ENCODE data around the gene TEF. TPM values are rescaled to one million over a fixed set of nuclear protein-coding genes. Genes with fewer than 3 reads are reported as not detected.
A peak's percentile ranks its signal among the peaks of the same experiment; 100 is the strongest.

TEF gene, protein sequence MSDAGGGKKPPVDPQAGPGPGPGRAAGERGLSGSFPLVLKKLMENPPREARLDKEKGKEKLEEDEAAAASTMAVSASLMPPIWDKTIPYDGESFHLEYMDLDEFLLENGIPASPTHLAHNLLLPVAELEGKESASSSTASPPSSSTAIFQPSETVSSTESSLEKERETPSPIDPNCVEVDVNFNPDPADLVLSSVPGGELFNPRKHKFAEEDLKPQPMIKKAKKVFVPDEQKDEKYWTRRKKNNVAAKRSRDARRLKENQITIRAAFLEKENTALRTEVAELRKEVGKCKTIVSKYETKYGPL
- total RNA-seq, result 26.3 TPM

DNA sequence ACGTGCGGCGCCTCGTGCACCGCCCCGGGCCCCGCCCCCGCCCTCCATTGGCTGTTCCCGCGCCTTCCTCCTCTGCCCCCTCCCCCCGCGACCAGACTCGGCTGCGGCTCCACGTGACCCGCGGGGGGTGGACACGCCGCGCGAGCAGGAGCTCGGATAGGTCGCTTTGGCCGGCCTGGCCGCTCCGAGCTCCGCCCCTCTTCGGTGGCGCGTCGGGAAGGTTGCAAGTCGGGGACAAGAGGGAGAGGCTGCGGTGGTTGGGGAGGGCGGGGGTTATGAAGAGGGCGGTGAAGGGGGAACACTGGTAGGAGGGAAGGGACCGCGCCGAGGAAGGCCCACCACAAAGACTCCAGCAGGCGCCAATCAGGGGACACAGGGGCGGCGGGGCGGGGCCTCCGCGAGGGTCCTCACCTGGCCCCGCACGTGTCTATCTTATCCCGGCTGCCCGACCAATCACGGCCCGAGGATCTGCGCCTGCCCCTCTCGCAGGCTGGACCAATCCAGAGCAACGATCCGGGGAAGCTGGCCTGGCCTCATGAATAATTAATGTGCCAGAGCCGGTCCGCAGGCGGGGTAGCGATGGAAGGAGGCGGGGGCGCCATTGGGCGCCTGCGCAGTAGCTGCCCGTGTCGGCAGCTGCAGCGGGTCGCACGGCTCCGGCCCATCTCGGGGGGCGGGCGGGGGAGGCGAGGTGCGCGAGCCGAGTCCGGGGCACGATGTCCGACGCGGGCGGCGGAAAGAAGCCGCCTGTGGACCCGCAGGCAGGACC lies at the start of gene TEF:
Gene TEF, plus strand, starts transcription at position 614 of the 769 bp plus-strand sequence. Its CDS starts 103 bp downstream, at position 717.
- peak; percentile 99 for DNase-seq (ENCODE audit: low spot score)
- ATAC-seq, result peak; percentile 73

DNA sequence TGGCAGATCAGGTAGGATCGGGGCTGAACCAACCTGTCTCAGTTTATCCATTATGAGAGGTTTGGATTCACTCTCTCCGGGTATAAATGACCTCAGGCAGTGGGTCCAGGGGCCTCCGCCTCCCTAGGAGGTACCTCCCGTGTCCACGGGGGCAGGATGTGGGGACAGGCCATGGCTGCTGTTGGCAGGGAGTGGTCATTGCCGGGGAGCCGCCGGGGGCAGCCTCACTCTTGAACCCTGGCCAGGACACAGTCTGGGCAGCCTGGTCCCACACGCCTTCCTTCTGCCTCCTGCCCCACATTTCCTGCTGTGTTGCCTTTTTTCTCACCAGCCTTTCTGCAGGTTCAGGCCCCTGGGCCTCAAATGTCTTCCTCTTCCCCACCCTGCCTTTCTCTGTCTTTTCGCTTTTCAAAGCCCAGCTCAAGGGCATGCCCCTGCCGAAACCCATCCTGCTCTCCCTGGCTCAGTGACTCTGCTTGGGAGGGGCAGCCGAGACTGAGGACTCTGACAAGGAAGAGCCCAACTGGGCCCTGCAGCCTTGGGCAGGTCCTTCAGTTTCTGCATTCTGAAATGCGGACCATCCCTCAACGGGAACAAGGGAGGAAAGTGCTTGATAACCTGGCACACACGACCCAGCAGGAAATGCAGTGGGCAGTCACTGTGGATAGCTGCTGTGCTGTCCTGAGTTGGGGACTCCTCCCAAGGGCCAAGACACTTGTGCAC lies 49.4 kb upstream of the TEF start:
- DNase-seq (ENCODE audit: low spot score) (no peak), ATAC-seq (no peak)

DNA sequence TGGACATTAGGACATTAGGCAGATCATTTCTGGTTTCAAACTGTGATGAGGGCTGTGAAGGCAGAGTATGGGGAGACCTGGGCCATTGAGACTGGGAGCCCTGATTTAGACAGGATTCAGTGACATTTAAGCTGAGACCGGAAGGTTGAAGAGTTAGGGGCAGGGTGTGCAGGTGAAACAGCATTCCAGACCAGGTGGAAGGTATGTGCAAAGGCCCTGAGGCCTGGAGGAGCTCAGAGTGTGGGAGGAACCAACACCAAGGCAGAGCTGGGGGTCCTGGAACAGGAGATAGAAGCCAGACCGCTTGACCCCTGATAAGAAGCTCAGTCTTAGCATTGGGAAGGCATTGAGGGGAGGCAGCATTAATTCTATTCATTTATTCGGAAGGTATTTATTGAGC lies 47.9 kb upstream of the TEF start:
- DNase-seq (ENCODE audit: low spot score) (no peak), ATAC-seq (peak; percentile 3)

DNA sequence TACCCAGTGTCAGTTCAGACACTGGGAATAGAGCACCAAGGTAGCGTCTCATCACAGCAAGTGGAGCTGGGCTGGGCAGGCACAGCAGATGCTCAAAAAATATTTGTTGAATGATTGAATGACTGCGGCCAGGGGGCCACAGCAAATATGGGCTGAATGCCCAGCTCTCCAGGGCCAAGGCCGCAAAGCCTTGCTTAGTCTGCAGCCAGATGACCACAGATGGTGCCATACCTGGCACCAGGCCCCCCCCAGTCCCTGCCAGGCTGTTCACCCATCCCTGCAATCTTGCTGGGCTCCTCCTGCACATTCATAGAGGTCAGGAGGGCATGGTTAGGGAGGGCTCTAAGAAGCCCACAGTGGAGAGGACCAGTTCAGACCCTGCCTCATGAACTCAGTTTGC lies 47.5 kb upstream of the TEF start:
- DNase-seq (ENCODE audit: low spot score) (peak; percentile 94), ATAC-seq (peak; percentile 90)

DNA sequence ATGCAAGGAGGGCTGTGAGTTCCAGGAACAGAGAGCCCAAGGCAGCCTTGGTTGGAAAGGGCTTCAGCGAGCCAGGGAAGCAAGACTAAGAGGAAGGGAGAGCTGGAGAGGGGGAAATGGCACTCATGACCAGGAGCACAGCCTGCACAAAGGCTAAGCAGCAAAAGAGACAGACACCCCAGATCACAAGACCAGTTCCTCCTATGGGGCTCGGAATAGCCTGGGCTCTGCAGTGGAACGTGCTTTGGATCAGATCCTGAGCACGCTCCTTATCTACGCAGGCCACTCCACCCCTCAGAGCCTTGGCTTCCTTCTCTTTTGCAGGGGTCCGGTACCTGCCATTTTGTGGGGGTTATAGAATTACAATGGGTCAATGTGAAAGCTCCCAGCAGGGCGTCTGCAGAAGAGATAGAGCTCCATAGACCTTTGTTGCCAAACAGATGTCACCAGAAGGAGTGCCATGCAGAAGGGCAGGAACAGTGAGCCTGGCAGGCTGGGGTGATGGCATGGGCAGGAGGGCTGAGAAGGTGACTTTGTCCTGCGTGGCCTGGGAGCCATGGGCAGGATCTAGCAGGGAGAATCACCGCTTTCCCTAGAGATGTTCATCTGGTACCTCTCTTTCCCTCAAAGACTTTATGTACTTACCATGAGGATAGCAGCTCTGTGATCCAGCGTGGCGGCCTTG lies 46.6 kb upstream of the TEF start:
- no peak for ATAC-seq
- no peak for DNase-seq (ENCODE audit: low spot score)

DNA sequence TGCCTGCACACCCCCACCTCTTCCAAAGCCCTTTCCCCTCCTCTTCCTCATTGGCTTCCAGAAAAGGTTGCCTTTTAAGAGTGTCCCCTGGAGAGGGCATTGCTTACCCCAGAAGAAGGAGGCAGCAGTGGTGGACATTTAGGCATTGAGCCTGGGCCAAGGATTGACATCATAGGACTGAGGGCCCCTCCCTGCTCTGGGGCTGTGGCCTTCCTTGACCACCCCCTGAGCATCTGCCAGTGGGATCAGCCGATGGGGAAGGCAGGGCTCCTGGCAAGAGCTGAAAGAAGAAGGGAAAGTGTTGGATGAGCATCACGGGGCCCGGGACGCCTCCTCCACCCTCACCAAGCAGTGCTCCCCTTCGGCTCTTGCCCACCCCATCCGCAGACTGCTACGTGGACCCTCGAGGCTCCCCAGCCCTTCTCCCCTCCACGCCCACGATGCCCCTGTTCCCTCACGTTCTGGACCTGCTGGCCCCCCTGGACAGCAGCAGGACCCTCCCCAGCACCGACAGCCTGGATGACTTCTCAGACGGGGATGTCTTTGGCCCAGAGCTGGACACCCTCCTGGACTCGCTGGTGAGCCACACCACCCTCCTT lies 43.0 kb upstream of the TEF start:
- ATAC-seq (no peak), DNase-seq (ENCODE audit: low spot score) (no peak)

DNA sequence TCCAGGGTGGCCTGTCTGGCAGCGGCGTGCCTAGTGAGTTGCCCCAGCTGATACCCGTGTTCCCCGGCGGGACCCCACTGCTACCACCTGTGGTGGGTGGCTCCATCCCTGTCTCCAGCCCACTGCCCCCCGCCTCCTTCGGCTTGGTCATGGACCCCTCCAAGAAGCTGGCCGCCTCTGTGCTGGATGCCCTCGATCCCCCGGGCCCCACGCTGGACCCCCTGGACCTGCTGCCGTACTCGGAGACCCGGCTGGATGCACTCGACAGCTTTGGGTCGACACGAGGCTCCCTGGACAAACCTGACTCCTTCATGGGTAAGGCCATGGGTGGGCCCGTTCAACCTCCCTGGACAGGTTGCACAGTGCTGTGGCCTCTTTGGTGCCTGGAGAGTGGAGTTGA lies 41.9 kb upstream of the TEF start:
- no peak for DNase-seq (ENCODE audit: low spot score)
- no peak for ATAC-seq

DNA sequence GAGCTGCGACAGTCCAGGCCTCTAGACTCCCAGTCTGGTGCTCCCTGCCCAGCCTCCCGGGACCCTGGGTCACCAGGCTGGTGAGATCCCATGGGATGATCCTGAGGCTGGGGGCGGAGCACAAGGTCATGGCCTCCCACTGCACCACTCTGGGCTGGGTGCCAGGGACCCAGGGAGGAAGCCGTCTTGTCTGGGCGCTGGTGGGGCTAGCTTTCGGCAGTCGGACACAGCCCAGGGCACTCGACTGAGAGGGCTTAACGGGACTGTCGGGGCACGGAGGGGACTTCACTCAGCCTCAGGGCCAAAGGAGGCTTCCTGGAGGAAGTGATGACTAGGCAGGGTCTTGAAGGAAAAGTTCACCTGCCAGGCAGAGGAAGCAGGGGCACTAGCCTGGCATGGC lies 41.4 kb upstream of the TEF start:
- DNase-seq (ENCODE audit: low spot score), result no peak
- no peak for ATAC-seq

DNA sequence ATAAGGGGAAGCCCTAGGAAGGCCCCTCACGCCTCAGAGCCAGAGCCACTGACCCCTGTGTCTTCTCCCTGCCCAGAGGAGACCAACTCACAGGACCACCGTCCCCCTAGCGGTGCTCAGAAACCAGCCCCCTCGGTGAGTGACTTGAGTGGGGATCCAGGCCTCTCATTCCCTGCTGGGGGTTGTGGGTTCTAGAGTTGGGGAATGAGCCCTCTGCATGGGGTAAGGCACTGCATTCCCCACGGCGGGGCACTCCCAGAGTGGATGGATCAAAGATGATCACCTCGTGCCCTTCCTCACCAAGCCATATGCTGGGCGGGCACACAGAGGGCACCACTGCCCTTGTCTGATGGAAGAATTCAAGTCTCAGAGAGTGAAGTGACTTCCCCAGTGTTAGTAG lies 40.7 kb upstream of the TEF start:
- ATAC-seq, result no peak
- DNase-seq (ENCODE audit: low spot score), result no peak

DNA sequence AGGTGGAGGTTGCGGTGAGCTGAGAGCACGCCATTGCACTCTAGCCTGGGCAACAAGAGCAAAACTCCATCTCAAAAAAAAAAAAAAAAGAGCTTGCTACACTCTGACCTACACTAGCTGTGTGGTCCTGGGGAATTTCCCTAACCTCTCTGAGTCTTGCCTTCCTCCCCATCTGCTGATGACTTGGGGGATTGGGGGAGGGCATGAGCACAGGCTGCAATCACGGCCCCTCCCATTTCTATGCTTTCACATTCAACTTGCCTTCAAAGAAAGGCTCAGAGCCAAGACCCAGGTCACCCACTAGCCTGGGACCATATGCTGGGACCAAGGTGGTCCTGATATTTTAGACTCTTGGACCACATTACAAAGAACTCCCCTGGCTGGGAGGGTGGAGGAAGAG lies 39.8 kb upstream of the TEF start:
- no peak for DNase-seq (ENCODE audit: low spot score)
- ATAC-seq, result no peak

DNA sequence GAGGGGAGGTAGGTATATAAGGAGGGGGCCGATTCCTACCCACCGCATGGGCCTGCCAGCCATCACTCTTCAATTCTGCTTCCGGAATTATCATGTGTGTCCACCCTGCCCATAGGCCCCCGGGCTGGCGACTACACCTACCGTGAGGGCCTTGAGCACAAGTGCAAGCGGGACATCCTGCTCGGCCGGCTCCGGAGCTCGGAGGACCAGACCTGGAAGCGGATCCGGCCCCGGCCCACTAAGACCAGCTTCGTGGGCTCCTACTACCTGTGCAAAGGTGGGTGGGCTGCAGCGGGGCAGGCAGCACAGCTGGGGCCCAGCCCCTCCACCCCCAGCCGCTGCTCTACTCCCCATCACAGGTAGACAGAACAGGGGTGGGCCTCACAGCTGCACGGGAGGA lies 38.4 kb upstream of the TEF start:
- DNase-seq (ENCODE audit: low spot score), result no peak

DNA sequence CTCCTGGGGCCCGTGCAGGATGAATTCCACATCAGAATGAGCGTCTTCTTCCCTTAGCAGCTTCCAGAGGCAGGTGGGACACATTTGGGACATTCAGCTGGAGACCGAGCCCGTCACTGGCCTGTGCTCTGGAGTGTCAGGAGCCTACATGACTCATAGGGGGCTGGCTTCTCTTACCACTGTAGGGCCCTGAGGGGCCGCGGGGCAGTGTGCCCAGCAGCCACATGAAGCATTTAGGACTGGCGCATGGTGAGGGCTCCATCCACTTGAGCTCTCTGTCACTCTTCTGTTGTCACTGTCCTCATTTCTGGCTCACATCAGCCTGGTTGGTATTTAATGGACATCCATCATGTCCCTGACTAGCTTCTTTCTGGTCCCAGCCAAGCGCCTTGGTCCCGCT lies 38.0 kb upstream of the TEF start:
- peak; percentile 49 for DNase-seq (ENCODE audit: low spot score)
- no peak for ATAC-seq

More for the DNA sequence above, 38.4 kb upstream of the TEF start:
- no peak for ATAC-seq

DNA sequence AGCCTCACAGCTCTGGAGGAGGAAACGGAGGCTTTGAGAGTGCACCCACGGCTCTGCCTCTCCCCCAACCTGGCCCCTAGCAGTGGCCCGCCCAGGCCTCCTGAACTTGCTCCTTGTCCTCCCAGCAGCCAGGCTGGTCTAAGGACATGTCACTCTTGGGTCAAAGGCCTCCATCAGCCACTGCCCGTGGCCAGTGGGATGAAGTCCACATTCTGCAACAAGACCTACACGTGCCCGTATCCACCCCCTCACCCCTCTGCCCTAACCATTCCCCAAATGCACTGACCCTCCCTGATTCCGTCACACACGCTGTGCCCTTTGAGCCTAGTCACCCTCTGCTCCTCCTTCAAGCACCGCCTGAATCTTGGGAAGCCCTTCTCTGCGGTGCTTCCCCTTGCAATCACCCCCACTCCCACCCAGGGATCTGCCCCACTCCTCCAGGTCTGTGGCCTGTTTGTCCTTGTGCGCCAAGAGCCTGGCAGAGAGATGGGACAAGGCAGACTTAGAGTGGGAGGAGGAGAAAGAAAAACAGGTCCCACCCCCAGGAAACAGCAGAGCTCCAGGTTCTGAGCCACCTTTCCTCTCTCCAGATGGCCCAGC lies 37.5 kb upstream of the TEF start:
- DNase-seq (ENCODE audit: low spot score) (peak; percentile 96), ATAC-seq (peak; percentile 71)

DNA sequence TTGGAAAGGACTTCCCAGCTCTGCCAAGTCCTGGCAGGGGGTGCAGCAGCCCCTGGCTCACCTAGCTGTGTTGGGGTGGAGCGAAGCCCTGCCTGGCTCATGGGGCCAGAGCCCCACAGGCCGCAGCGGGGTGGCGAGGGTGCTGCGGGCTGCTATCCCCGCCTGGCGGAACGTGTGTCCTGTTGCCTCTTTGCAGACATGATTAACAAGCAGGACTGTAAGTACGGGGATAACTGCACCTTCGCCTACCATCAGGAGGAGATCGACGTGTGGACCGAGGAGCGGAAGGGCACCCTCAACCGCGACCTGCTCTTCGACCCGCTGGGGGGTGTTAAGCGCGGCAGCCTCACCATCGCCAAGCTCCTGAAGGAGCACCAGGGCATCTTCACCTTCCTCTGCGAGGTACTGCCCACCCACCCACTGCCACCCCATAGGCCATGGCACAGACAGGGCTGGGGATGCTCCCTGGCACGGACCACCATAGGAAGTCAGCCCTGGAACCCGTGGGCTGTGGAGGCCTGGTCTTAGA lies 35.9 kb upstream of the TEF start:
- no peak for ATAC-seq

DNA sequence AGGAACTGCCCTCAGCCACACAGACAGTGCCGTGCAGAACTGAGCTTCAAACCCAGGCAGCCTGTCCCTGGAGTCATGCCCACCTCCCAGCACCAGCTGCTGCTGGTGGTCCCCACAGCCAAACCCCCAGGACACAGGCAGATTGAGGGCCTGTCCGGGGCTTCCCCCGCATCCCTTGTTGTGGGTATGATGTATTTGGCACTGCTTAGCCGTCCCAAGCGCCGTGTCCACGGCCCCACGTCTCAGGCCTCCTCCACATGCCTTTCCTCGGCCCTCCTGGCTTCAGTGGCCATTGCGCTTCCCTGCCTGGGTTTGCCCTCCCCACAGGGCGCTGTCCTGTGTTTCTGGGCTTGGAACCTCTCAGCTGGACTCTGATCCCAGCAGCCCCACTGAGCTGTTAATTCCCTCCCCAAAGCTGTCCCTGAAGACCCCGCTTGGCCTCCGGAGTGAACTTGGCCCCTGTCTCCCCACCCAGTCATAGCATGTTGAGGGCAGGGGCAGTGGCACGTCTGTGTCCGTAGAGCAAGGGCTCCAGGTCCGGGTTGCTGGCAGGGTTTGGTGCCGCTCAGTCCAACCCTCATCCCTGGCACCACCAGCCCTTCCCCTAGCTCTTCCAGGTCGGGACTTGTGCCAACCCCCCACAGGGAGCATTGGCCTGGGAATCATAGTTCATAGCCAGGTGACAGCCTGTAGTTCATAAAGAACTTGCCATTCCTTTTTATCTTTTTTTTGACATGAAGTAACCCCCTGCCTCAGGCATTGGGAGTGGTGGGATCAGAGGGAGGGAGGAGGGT lies 34.5 kb upstream of the TEF start:
- DNase-seq (ENCODE audit: low spot score) (peak; percentile 95), ATAC-seq (peak; percentile 73)

More for the DNA sequence above, 35.9 kb upstream of the TEF start:
- DNase-seq (ENCODE audit: low spot score), result no peak

DNA sequence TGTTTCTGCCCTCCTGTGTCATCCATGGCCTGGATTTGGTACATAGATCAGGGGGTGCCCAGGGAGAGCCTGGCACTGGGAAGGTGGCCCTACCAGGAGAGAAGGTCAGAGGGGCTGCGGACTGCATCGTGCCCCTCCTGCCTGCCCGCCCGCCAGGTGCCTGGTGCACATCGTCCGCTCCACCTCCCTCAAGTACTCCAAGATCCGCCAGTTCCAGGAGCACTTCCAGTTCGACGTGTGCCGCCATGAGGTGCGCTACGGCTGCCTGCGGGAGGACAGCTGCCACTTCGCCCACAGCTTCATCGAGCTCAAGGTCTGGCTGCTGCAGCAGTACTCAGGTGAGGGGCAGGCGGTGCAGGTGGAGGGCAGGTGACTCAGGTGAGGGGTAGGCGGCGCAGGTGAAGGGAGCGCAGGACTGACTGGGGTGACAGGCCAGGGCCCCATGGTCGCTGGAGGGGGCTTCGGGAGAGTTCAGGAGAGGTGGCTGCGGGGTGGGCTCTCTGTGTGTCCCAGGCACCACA lies 32.7 kb upstream of the TEF start:
- ATAC-seq (no peak), DNase-seq (ENCODE audit: low spot score) (no peak)

DNA sequence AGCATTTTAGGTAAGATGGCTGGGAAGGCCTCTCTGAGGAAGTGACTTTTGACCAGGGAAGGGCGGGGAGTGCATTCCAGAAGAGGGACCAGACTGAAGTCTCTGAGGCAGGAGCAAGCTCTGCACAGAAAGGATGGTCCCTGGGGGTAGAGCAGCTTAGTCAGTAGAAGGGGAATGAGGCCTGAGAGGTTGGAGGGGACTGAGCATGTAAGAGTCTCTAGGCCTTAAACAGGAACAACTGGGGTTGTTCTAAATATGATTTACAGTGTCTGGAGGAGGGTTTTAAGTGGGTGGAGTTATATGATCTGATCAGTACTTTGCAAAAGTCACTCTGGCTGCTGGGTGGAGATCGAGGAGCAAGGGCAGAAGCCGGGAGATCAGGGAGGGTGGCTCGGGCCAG lies 31.7 kb upstream of the TEF start:
- ATAC-seq (no peak), DNase-seq (ENCODE audit: low spot score) (no peak)

DNA sequence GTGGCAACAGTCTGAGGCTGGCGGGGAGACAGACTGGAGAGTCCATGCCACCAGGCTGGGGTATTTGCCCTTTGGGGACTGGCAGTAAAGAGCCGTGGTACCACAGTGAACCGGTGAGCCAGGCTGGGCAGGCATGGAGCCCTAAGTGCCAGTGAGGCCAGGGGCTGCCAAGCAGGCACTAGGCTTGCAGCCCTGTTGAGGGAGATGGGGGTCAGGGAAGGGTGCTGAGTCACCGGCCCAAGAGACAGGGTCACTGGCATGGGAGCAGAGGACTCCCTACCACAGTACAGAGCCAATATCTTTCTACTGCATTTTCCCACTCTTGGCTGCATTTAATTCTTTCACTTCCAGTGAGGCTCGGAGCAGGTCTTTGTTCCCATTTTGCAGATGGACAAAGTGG lies 30.7 kb upstream of the TEF start:
- DNase-seq (ENCODE audit: low spot score) (no peak), ATAC-seq (no peak)

DNA sequence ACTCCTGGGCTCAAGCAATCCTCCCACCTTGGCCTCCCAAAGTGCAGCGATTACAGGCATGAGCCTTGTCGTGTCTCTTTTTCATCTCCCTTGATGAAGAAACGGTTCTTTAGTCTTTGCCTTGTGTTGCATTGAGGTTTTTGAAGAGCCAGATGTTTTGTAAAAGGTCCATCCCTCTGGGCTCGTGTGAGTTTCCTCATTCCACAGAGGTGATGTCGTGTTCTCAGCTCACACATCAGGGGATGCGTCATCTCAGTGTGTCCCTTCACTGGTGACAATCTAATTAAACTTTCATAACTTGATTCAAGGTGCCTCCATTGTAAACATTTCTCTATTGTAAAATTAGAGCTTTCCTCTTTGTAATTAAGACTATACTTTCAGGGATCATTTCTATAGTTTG lies 29.7 kb upstream of the TEF start:
- no peak for DNase-seq (ENCODE audit: low spot score)
- no peak for ATAC-seq

Data from left lobe of liver (tissue), 2 donors.